Right ventricle myocardium inferior (tissue), 1 donor: ENCODE measurements around the gene PRPF8. TPM values are rescaled to one million over a fixed set of nuclear protein-coding genes. Genes with fewer than 3 reads are reported as not detected.
"Not testable (repeated sequence)": the region's sequence is repeated elsewhere in the genome, so short reads cannot be mapped to it uniquely, and the experiment has no call there.

Experiments used
- ATAC-seq: fragments of 200-7000 bp; cut with Tn5 transposase; one replicate; pipeline ENCODE4 v1.9.1; 2020; ENCODE audit warnings: mild to moderate bottlenecking, moderate library complexity
- DNase-seq: peaks from one replicate; pipeline ENCODE4 v3.0.0; 2021; ENCODE audit errors: missing footprints
- intact Hi-C: fragments of 100-400 bp; cut with DNase I; formaldehyde crosslinking; loops from one replicate; pipeline ENCODE4 v1.11.0; 2022
- long read RNA-seq: library from polyadenylated mRNA; unstranded; transcript quantifications from one replicate; pipeline ENCODE4 v2.0.0, GENCODE V29; 2021
- total RNA-seq: library from RNA; stranded (reverse); fragmentation: NEBNext Ultra II Directional; extraction: Animal tissue kit (Norgen Biotek cat#: 25700); gene quantifications from one replicate; pipeline ENCODE4 v1.2.1, GENCODE V29; 2021
- donor health status: DM: no; HTN: yes; CAD: no; lungs with severe emphysema.

PRPF8 gene
- 120 TPM for total RNA-seq
- long read RNA-seq, full-length matches to known transcripts: 4 of 30 reads
- long read RNA-seq, partial matches to known transcripts: 20 of 30 reads
- long read RNA-seq, other reads (novel, unspliced or antisense): 6 of 30 reads

DNA sequence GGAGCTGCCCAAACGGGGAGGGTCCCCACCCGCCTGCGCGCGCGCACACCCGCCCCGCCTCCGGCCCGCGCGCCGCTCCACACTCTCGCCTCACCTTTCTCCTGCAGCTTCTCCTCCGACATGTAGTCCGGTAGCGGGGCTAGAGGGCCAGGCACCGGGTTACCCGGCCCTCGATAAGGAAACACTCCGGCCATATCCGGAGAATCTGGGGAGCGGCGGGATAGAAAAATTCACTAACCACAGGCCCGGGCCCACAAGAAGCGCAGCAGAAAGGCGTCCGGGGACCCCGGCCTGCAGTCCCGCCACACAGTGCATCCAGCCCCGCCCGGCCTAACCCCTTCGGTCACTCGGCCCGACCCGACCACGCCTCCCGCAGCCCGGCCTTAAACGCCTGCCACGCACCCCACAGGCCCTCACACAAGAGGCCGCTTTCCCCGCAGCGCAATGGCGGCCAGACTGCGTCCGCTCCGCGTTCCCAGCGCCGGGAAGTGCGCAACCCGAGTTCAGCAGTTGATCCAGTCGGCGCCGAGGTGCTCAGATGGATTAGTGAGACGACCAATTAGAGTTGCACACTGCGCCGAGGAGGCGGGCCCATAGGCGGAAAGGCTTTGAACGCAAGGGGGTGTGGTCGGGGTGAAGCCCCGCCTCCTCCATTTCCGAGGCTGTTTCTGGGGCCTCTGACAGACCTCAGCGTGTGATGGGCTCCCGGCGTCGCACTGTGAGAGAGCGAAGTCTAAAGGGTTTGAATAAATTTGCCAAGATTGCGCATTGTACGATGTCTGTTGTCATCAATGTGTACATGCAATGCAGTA, at the start of gene PRPF8:
PRPF8 (minus strand) TSS at position 490 of the 812 bp plus-strand sequence; CDS start at position 194, 296 bp downstream.
- intact Hi-C loops: loop anchor here (2.0 kb wide), 1 partner anchor 26 kb away; the partner anchor contains the start of gene TLCD2
- ATAC-seq (peak; percentile 100), DNase-seq (peak; percentile 98)

DNA sequence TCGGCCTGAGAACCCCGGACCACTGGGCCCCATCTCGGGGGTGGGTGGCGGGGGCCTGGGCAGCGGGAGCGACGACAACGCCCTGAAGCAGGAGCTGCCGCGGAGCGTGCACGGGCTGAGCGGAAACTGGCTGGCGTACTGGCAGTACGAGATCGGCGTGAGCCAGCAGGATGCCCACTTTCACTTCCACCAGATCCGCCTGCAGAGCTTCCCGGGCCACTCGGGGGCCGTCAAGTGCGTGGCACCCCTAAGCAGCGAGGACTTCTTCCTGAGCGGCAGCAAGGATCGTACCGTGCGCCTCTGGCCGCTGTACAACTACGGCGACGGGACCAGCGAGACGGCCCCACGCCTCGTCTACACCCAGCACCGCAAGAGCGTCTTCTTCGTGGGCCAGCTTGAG, 49.1 kb upstream of the PRPF8 start:
- intact Hi-C loops: no loop called here
- no peak for DNase-seq

DNA sequence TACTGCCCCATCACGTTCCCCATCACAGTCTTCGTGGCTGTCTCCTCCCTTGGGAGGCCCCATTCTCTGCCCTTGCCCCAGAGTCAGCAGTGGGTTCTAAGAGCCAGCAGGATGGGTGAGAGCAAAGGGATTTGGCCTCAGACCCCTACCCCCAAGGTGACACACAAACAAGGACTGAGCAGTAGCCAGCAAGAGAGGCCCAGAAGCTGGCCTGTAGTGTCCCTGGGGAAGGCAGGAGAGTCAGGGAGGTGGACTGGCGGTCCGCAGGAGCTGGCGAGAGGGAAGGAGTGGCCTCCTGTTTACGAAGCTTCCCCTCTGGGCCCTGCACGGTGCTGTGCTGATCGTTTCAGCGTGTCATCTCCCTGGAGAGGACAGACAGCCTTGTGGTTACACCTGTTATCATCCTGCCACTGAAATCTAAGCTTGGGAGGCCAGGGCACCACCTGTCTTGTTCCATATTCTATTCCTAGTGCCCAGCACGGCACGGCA, 48.2 kb upstream of the PRPF8 start:
- intact Hi-C loops: no loop called here
- no peak for ATAC-seq
- DNase-seq: no peak

More for the DNA sequence above, 49.1 kb upstream of the PRPF8 start:
- ATAC-seq: no peak

GRCh38 chr17:1732241-1732832, 47.7 kb upstream of the PRPF8 start:
- DNase-seq (no peak), ATAC-seq (no peak)
- intact Hi-C loops: no loop called here

GRCh38 chr17:1731194-1731506, 46.5 kb upstream of the PRPF8 start:
- no peak for ATAC-seq
- intact Hi-C loops: no loop called here

GRCh38 chr17:1730326-1731193, 45.9 kb upstream of the PRPF8 start:
- intact Hi-C loops: no loop called here
- peak; percentile 85 for ATAC-seq

More at GRCh38 chr17:1731194-1731506, 46.5 kb upstream of the PRPF8 start:
- DNase-seq: no peak

GRCh38 chr17:1729966-1730325, 45.3 kb upstream of the PRPF8 start:
- ATAC-seq: peak; percentile 16

More at GRCh38 chr17:1730326-1731193, 45.9 kb upstream of the PRPF8 start:
- peak; percentile 93 for DNase-seq

GRCh38 chr17:1727876-1728630, 43.4 kb upstream of the PRPF8 start:
- ATAC-seq (no peak), DNase-seq (peak; percentile 59)
- intact Hi-C loops: no loop called here

More at GRCh38 chr17:1729966-1730325, 45.3 kb upstream of the PRPF8 start:
- DNase-seq: no peak
- intact Hi-C loops: no loop called here

- no peak for DNase-seq
- no peak for ATAC-seq
- intact Hi-C loops: no loop called here
Observed at GRCh38 chr17:1727258-1727789, 42.7 kb upstream of the PRPF8 start.

GRCh38 chr17:1726626-1727257, 42.1 kb upstream of the PRPF8 start:
- ATAC-seq (no peak), DNase-seq (peak; percentile 1)
- intact Hi-C loops: no loop called here

DNA sequence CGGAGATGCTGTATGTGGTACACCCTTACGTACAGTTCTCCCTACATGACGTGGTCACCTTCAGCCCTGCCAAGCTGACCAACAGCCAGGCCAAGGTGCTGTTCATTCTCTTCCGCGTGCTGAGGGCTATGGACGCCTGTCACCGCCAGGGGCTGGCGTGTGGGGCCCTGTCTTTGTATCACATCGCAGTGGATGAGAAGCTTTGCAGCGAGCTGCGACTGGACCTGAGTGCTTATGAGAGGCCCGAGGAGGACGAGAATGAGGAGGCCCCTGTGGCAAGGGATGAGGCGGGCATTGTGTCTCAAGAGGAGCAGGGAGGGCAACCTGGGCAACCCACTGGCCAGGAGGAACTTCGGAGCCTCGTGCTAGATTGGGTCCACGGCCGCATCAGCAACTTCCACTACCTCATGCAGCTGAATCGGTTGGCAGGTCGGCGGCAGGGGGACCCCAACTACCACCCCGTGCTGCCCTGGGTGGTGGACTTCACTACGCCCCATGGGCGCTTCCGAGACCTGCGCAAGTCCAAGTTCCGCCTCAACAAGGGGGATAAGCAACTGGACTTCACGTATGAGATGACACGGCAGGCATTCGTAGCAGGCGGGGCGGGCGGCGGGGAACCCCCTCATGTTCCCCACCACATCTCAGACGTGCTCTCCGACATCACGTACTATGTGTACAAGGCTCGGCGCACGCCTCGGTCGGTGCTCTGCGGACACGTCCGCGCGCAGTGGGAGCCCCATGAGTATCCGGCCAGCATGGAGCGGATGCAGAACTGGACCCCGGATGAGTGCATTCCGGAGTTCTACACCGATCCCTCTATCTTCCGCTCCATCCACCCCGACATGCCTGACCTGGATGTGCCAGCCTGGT, 41.2 kb upstream of the PRPF8 start:
- intact Hi-C loops: loop anchor here (2.0 kb wide), 1 partner anchor 57 kb away; no protein-coding TSS in a partner anchor
- DNase-seq (peak; percentile 39), ATAC-seq (no peak)

DNA sequence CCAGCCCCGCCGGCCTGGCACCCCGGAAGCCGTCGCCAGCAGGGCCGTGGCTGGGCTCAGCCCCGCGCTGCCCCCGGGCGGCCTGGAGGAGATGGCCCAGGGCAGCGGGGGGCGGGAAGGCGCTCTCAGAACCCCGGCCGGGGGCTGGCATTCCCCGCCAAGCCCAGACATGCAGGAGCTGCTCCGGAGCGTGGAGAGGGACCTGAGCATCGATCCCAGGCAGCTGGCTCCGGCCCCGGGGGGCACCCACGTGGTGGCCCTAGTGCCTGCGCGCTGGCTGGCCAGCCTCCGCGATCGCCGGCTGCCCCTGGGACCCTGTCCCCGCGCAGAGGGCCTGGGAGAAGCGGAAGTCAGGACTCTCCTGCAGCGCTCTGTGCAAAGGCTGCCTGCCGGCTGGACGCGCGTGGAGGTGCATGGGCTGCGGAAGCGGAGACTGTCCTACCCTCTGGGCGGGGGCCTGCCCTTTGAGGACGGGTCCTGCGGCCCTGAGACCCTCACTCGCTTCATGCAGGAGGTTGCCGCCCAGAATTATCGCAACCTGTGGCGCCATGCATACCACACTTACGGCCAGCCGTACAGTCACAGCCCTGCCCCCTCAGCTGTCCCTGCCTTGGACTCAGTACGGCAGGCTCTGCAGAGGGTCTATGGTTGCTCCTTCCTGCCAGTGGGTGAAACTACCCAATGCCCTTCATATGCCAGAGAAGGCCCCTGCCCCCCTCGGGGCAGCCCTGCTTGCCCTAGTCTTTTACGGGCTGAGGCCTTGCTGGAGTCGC, 40.4 kb upstream of the PRPF8 start:
- peak; percentile 49 for ATAC-seq
- DNase-seq: peak; percentile 78
- intact Hi-C loops: loop anchor here (2.0 to 5.0 kb wide), 4 partner anchors 37 to 142 kb away; partner anchors contain the start of gene SERPINF1

DNA sequence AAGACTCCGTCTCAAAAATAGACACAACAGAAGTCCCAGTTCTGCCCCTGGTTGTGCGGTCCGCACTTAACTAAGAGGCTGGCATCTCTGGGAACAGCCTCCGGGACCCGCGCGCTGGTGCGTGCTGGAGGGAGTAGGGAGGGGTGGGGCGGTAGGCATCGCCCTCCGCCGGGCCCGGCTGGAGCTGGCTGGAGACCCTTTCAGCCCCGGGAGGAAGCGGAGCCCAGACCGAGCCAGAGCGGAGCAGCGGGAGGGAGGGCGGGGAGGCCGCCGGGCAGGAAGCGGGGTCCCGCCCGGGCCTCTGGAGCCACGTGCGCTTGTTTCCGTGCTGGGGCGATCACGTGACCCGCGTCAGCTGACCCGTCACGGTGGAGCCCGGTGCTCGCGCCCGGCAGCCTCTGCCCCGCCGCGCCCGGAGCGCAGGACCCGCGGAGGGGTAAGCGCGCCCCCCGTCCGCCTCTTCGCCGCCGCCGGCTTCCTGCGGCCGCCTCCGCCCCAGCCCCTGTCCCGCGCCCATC, 39.7 kb upstream of the PRPF8 start, which contains the start of gene WDR81:
WDR81 (plus strand) TSS at position 354 of the 518 bp plus-strand sequence. CDS start 256 bp downstream, outside the sequence.
- ATAC-seq: peak; percentile 82
- intact Hi-C loops: loop anchor here (2.0 to 5.0 kb wide), 4 partner anchors 38 to 143 kb away; partner anchors contain the start of gene SERPINF1

GRCh38 chr17:1722022-1722421, 37.4 kb upstream of the PRPF8 start:
- DNase-seq, ATAC-seq: not testable (repeated sequence)
- intact Hi-C loops: loop anchor here (5.0 kb wide), 3 partner anchors 40 to 145 kb away; partner anchors contain the start of gene SERPINF1

More for the DNA sequence above, 39.7 kb upstream of the PRPF8 start, which contains the start of gene WDR81:
- DNase-seq: peak; percentile 97

DNA sequence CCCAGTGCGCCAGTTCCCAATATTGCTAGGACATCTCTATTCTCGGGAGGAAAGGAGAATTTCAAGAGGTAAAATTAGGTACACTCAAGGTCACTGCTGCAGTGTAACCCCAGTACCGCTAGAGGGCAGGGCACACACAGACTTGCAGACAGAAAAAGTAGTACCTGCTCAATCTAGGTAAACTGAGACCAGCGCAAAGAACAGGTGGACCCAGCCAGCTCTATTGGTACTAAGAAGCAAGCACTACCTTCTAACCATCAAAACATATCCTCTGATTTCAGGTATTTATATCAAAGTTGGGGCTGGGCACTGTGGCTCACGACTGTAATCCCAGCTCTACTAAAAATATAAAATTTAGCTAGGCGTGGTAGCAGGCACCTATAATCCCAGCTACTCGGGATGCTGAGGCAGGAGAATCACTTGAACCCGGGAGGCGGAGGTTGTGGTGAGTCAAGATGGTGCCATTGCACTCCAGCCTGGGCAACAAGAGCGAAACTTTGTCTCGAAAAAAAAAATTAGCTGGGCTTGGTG, 36.3 kb upstream of the PRPF8 start:
- ATAC-seq: no peak
- DNase-seq: no peak
- intact Hi-C loops: loop anchor here (5.0 kb wide), 3 partner anchors 41 to 146 kb away; partner anchors contain the start of gene SERPINF1
